ENCODE results near the gene STIMATE.

STIMATE gene

GRCh38 chr3:52843108-52843865, 54.1 kb downstream of the STIMATE start:
- DNase-seq (ENCODE audit: low read depth in 1 of 2, low spot score in 1 of 2) = no peak

- no peak for DNase-seq (ENCODE audit: low read depth in 1 of 2, low spot score in 1 of 2)
Measured at GRCh38 chr3:52842424-52842823, 54.9 kb downstream of the STIMATE start.

- DNase-seq (ENCODE audit: low read depth in 1 of 2, low spot score in 1 of 2) = no peak
Measured at GRCh38 chr3:52841981-52842340, 55.4 kb downstream of the STIMATE start.

- DNase-seq (ENCODE audit: low read depth in 1 of 2, low spot score in 1 of 2) = no peak
Measured at GRCh38 chr3:52841211-52841980, 56.0 kb downstream of the STIMATE start.

GRCh38 chr3:52839892-52840545, 57.3 kb downstream of the STIMATE start:
- no peak for DNase-seq (ENCODE audit: low read depth in 1 of 2, low spot score in 1 of 2)

- DNase-seq (ENCODE audit: low read depth in 1 of 2, low spot score in 1 of 2) = no peak
Measured at GRCh38 chr3:52839268-52839575, 58.1 kb downstream of the STIMATE start.

- DNase-seq (ENCODE audit: low read depth in 1 of 2, low spot score in 1 of 2) = no peak
Measured at GRCh38 chr3:52838561-52839267, 58.6 kb downstream of the STIMATE start.

GRCh38 chr3:52836986-52837385, 60.4 kb downstream of the STIMATE start:
- no peak for DNase-seq (ENCODE audit: low read depth in 1 of 2, low spot score in 1 of 2)

GRCh38 chr3:52836471-52836845, 60.9 kb downstream of the STIMATE start:
- no peak for DNase-seq (ENCODE audit: low read depth in 1 of 2, low spot score in 1 of 2)

- DNase-seq (ENCODE audit: low read depth in 1 of 2, low spot score in 1 of 2) = no peak
Measured at GRCh38 chr3:52835766-52836470, 61.4 kb downstream of the STIMATE start.

- no peak for DNase-seq (ENCODE audit: low read depth in 1 of 2, low spot score in 1 of 2)
Measured at GRCh38 chr3:52834871-52835501, 62.4 kb downstream of the STIMATE start, which contains the start of gene MUSTN1. TSS of gene MUSTN1 (minus strand) at chr3:52835019. CDS start at chr3:52834948, 71 bp downstream.

- DNase-seq (ENCODE audit: low read depth in 1 of 2, low spot score in 1 of 2) = no peak
Measured at GRCh38 chr3:52833202-52833601, 64.1 kb downstream of the STIMATE start.

GRCh38 chr3:52831500-52832301, 65.6 kb downstream of the STIMATE start:
- DNase-seq (ENCODE audit: low read depth in 1 of 2, low spot score in 1 of 2) = no peak

GRCh38 chr3:52830535-52831258, 66.7 kb downstream of the STIMATE start, which contains the start of gene ITIH4:
TSS of gene ITIH4 (minus strand) at chr3:52830672. CDS start at chr3:52830642, 30 bp downstream.
- DNase-seq (ENCODE audit: low read depth in 1 of 2, low spot score in 1 of 2) = no peak

GRCh38 chr3:52829906-52830463, 67.4 kb downstream of the STIMATE start:
- DNase-seq (ENCODE audit: low read depth in 1 of 2, low spot score in 1 of 2) = no peak

GRCh38 chr3:52829482-52829881, 67.9 kb downstream of the STIMATE start:
- DNase-seq (ENCODE audit: low read depth in 1 of 2, low spot score in 1 of 2) = no peak

- DNase-seq (ENCODE audit: low read depth in 1 of 2, low spot score in 1 of 2) = no peak
Measured at GRCh38 chr3:52827866-52828376, 69.4 kb downstream of the STIMATE start.

GRCh38 chr3:52827441-52827840, 69.9 kb downstream of the STIMATE start:
- DNase-seq (ENCODE audit: low read depth in 1 of 2, low spot score in 1 of 2) = no peak
